ENCODE data around the gene PODNL1. TPM values are rescaled to one million over a fixed set of nuclear protein-coding genes. Genes with fewer than 3 reads are reported as not detected.

Gene PODNL1
- total RNA-seq, 3 donors from 2014 or later: 0.80 to 8.8 (median 2.3) TPM

DNA sequence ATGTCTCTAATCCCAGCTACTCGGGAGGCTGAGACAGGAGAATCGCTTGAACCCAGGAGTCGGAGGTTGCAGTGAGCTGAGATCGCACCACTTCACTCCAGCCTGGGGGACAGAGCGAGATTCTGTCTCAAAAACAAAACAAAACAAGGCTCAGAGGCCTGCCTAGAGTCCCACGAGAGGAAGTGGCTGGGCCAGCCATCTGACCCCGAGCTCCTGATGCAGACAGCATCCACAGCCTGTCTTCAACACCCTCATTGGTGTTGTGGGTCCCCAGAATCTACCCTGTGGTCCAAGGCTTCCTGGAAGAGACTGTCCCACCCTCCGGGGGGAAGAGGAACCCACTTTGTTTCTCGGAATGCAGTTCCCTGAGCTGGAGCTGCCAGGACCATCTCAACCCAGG is 43.2 kb upstream of the PODNL1 start:
- Histone ChIP-seq H3K4me1 (peaks cover 2 to 10% of the 10 kb centered on the region in 2 donors), H3K9me3 (no peaks in the 10 kb centered on the region), H3K27me3 (no peaks in the 10 kb centered on the region), H3K27ac (no peak overlapping the region), H3K36me3 (no peaks in the 10 kb centered on the region), H3K4me3 (no peak overlapping the region)
- intact Hi-C loops (cut with DNase I; ENCODE audit: low total_unique reads): no loop called here
- no peak for DNase-seq (ENCODE audit: low spot score in 2 of 2)
- TF ChIP-seq POLR2AphosphoS5 (IDR thresholded peaks at IDR 0.05): no peak
- TF ChIP-seq, protein P1, sequence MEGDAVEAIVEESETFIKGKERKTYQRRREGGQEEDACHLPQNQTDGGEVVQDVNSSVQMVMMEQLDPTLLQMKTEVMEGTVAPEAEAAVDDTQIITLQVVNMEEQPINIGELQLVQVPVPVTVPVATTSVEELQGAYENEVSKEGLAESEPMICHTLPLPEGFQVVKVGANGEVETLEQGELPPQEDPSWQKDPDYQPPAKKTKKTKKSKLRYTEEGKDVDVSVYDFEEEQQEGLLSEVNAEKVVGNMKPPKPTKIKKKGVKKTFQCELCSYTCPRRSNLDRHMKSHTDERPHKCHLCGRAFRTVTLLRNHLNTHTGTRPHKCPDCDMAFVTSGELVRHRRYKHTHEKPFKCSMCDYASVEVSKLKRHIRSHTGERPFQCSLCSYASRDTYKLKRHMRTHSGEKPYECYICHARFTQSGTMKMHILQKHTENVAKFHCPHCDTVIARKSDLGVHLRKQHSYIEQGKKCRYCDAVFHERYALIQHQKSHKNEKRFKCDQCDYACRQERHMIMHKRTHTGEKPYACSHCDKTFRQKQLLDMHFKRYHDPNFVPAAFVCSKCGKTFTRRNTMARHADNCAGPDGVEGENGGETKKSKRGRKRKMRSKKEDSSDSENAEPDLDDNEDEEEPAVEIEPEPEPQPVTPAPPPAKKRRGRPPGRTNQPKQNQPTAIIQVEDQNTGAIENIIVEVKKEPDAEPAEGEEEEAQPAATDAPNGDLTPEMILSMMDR (IDR thresholded peaks at IDR 0.05): no peak
- no peak for TF ChIP-seq POLR2A (IDR thresholded peaks at IDR 0.05)

DNA sequence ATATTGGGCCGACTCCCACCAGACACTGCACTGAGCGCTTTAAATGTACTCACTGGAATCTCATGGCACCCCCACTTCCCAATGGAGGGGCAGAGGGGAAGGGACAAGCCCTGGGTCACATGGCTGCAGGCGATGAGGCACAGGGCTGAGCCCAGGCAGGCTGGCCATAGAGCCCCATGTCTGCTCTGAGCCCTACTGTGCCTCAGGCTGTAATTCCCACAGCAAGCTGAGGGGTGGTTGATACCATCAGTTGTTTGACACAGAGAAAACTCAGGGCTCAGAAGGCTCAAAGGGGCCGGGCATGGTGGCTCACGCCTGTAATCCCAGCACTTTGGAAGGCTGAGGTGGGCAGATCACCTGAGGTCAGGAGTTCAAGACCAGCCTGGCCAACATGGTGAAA is 42.8 kb upstream of the PODNL1 start:
- H3K27ac ChIP-seq: no peak overlapping the region
- no peak for TF ChIP-seq POLR2A (IDR thresholded peaks at IDR 0.05)
- TF ChIP-seq, protein P1 (IDR thresholded peaks at IDR 0.05): no peak
- TF ChIP-seq POLR2AphosphoS5 (IDR thresholded peaks at IDR 0.05): no peak
- H3K4me1 ChIP-seq: peaks cover 0 to 10% of the 10 kb centered on the region in 2 donors
- H3K9me3 ChIP-seq: no peaks in the 10 kb centered on the region
- H3K4me3 ChIP-seq: no peak overlapping the region
- H3K27me3 ChIP-seq: no peaks in the 10 kb centered on the region
- H3K36me3 ChIP-seq: no peaks in the 10 kb centered on the region
- DNase-seq (ENCODE audit: low spot score in 2 of 2): no peak
- intact Hi-C loops (cut with DNase I; ENCODE audit: low total_unique reads): no loop called here

DNA sequence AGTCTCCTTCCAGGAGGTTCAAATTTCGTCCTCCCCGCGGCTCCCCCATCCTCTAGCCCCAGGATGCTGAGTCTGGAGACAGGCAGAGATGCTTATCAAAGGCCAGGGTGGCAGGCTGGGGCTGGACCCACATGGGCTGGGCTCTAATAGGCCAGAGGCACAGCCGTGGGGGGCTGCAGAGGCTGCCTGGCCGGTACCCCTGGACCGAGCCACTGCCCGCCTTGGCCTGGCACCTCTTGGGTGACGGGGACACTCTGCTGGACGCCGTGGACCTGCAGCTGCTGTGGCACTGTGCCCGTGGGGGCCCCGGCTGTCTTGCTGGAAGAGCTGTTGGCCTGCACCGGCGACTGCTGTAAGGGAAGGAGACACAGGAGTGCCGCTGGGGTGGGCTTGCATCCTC is 42.1 kb upstream of the PODNL1 start:
- intact Hi-C loops (cut with DNase I; ENCODE audit: low total_unique reads): no loop called here
- Histone ChIP-seq H3K9me3 (no peaks in the 10 kb centered on the region), H3K4me3 (no peak overlapping the region), H3K4me1 (peaks cover 0 to 10% of the 10 kb centered on the region in 2 donors), H3K27me3 (no peaks in the 10 kb centered on the region), H3K27ac (no peak overlapping the region), H3K36me3 (no peaks in the 10 kb centered on the region)
- no peak for DNase-seq (ENCODE audit: low spot score in 2 of 2)
- TF ChIP-seq, protein P1 (IDR thresholded peaks at IDR 0.05): no peak
- TF ChIP-seq POLR2AphosphoS5 (IDR thresholded peaks at IDR 0.05) (no peak), POLR2A (IDR thresholded peaks at IDR 0.05) (no peak)

DNA sequence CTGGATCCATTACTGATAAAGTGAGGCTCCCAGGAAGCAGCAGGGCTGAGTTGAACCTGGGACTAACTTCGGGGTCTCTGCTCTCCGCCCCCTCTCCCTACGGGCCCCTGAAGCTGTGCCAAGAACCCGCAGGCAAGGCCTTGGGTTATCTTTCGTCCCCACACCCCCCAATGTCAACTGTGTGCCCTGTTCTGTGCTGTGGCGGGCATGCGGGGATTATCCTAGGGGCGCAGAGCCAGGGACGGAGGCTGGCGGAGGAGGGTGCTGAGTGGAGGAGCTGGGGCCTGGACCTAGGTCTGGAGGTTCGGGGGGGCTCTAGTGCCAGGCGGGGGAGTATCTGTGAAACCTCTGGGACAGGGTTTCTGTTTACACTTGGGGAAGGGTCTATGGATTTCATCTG is 41.5 kb upstream of the PODNL1 start:
- Histone ChIP-seq H3K4me3 (peak overlapping the region in 2 of 3 donors; percentile 60 to 72), H3K4me1 (peaks cover 0 to 10% of the 10 kb centered on the region in 2 donors), H3K27ac (no peak overlapping the region), H3K9me3 (no peaks in the 10 kb centered on the region), H3K27me3 (no peaks in the 10 kb centered on the region), H3K36me3 (no peaks in the 10 kb centered on the region)
- TF ChIP-seq, protein P1 (IDR thresholded peaks at IDR 0.05): no peak
- no peak for TF ChIP-seq POLR2A (IDR thresholded peaks at IDR 0.05)
- TF ChIP-seq POLR2AphosphoS5 (IDR thresholded peaks at IDR 0.05): no peak
- DNase-seq (ENCODE audit: low spot score in 2 of 2): no peak
- intact Hi-C loops (cut with DNase I; ENCODE audit: low total_unique reads): no loop called here

DNA sequence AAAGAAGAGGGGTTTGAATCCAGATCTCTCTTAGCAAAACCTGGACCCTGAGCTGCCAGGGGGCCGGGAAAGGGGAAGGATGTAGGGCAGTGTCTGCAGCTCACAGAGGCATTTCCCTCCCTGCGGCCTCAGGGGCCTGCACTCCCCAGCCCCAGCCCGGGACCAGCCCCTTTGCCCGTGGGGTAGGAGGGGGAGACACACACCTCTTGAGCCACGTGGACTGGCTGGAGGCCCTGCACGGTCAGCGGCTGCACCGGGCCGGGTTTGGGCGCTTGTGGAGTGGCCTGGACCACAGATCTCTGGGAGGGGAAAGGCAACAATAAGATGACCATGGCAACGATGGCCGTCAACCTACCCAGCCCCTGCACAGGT is 41.0 kb upstream of the PODNL1 start:
- Histone ChIP-seq H3K27ac (peak overlapping the region; percentile 76 to 86), H3K4me3 (peak overlapping the region; percentile 41 to 72 (median 60)), H3K4me1 (peaks cover 0 to 10% of the 10 kb centered on the region in 2 donors), H3K27me3 (no peaks in the 10 kb centered on the region), H3K36me3 (no peaks in the 10 kb centered on the region), H3K9me3 (no peaks in the 10 kb centered on the region)
- TF ChIP-seq POLR2A (IDR thresholded peaks at IDR 0.05) (no peak), POLR2AphosphoS5 (IDR thresholded peaks at IDR 0.05) (no peak)
- TF ChIP-seq, protein P1 (IDR thresholded peaks at IDR 0.05): no peak
- DNase-seq (ENCODE audit: low spot score in 2 of 2): no peak
- intact Hi-C loops (cut with DNase I; ENCODE audit: low total_unique reads): no loop called here

Data from breast epithelium (tissue), 4 donors.